SK-N-SH treated with all-trans-retinoic acid at 6 μM for 48 hours (cell line): ENCODE data around the gene OBI1.
"Not testable (repeated sequence)": the region's sequence is repeated elsewhere in the genome, so short reads cannot be mapped to it uniquely, and the experiment has no call there.

Experiments
- ATAC-seq: fragments of 200-7000 bp; cut with Tn5 transposase; 3 replicates; pipeline ENCODE4 v1.9.1; 2020; ENCODE audit warnings: mild to moderate bottlenecking, moderate library complexity
- ARNTL ChIP-seq: fragments of 450-650 bp; formaldehyde crosslinking; IDR thresholded peaks from 2 replicates; pipeline ENCODE4 v1.5.0; 2020; ENCODE audit warnings: low read depth, mild to moderate bottlenecking, moderate library complexity, borderline replicate concordance
- BACH2 ChIP-seq: fragments of 250-450 bp; sonication (Bioruptor Pico); IDR thresholded peaks from 2 replicates; pipeline ENCODE4 v1.9.0; 2021; ENCODE audit warnings: mild to moderate bottlenecking, borderline replicate concordance
- CREB5 ChIP-seq: fragments of 250-450 bp; sonication (Bioruptor Pico); IDR thresholded peaks from 2 replicates; pipeline ENCODE4 v1.5.1; 2020; ENCODE audit warnings: low read depth, mild to moderate bottlenecking, moderate library complexity
- CSDC2 ChIP-seq: fragments of 250-450 bp; sonication (Bioruptor Pico); IDR thresholded peaks from 2 replicates; pipeline ENCODE4 v1.5.0; 2020; ENCODE audit warnings: mild to moderate bottlenecking, moderate library complexity
- ESRRG ChIP-seq: fragments of 250-450 bp; sonication (Bioruptor Pico); IDR thresholded peaks from 2 replicates; pipeline ENCODE4 v1.6.1; 2021; ENCODE audit warnings: mild to moderate bottlenecking
- GLIS3 ChIP-seq: fragments of 250-450 bp; sonication (Bioruptor Pico); IDR thresholded peaks from 2 replicates; pipeline ENCODE4 v1.5.0; 2020; ENCODE audit warnings: mild to moderate bottlenecking, moderate library complexity
- ISL1 ChIP-seq: fragments of 250-450 bp; sonication (Bioruptor Pico); IDR thresholded peaks from 2 replicates; pipeline ENCODE4 v2.1.2; 2022; ENCODE audit warnings: mild to moderate bottlenecking, moderate library complexity
- OSR1 ChIP-seq: fragments of 250-450 bp; sonication (Bioruptor Pico); IDR thresholded peaks from 2 replicates; pipeline ENCODE4 v1.8.0; 2022; ENCODE audit warnings: moderate library complexity, mild to moderate bottlenecking, inconsistent platforms
- PATZ1 ChIP-seq: fragments of 250-450 bp; sonication (Bioruptor Pico); IDR thresholded peaks from 2 replicates; pipeline ENCODE4 v1.8.0; 2020; ENCODE audit warnings: mild to moderate bottlenecking, moderate library complexity, borderline replicate concordance
- POU6F1 ChIP-seq: fragments of 250-450 bp; sonication (Bioruptor Pico); IDR thresholded peaks from 2 replicates; pipeline ENCODE4 v1.8.0; 2021; ENCODE audit warnings: low read depth, mild to moderate bottlenecking, moderate library complexity, borderline replicate concordance
- PPARA ChIP-seq: fragments of 250-450 bp; sonication (Bioruptor Pico); IDR thresholded peaks from 2 replicates; pipeline ENCODE4 v1.5.0; 2020; ENCODE audit warnings: mild to moderate bottlenecking, borderline replicate concordance
- SNAI2 ChIP-seq: fragments of 250-450 bp; sonication (Bioruptor Pico); IDR thresholded peaks from 2 replicates; pipeline ENCODE4 v1.5.0; 2020; ENCODE audit warnings: mild to moderate bottlenecking, moderate library complexity
- TCF4 ChIP-seq: fragments of 250-450 bp; sonication (Bioruptor Pico); IDR thresholded peaks from 2 replicates; pipeline ENCODE4 v1.8.0; 2021; ENCODE audit warnings: mild to moderate bottlenecking, moderate library complexity, borderline replicate concordance
- TOX ChIP-seq: fragments of 250-450 bp; sonication (Bioruptor Pico); IDR thresholded peaks from 2 replicates; pipeline ENCODE4 v1.8.0; 2021; ENCODE audit warnings: mild to moderate bottlenecking, moderate library complexity, borderline replicate concordance
- TSHZ2 ChIP-seq: fragments of 250-450 bp; sonication (Bioruptor Pico); IDR thresholded peaks from 2 replicates; pipeline ENCODE4 v1.5.0; 2020; ENCODE audit warnings: mild to moderate bottlenecking, moderate library complexity
- ZC3H10 ChIP-seq: fragments of 250-450 bp; sonication (Bioruptor Pico); IDR thresholded peaks from 2 replicates; pipeline ENCODE4 v1.5.1; 2021; ENCODE audit warnings: mild to moderate bottlenecking, moderate library complexity
- ZFP3 ChIP-seq: fragments of 250-450 bp; sonication (Bioruptor Pico); IDR thresholded peaks from 2 replicates; pipeline ENCODE4 v1.5.0; 2020; ENCODE audit warnings: mild to moderate bottlenecking, moderate library complexity
- ZFP30 ChIP-seq: fragments of 450-650 bp; formaldehyde crosslinking; IDR thresholded peaks from 2 replicates; pipeline ENCODE4 v1.5.0; 2022; ENCODE audit warnings: mild to moderate bottlenecking, moderate library complexity
- ZNF565 ChIP-seq: fragments of 450-650 bp; formaldehyde crosslinking; conservative IDR thresholded peaks from 2 replicates; pipeline ENCODE4 v1.5.0; 2020; ENCODE audit warnings: low read depth, mild to moderate bottlenecking, moderate library complexity
- ZNF70 ChIP-seq: fragments of 450-650 bp; formaldehyde crosslinking; IDR thresholded peaks from 2 replicates; pipeline ENCODE4 v1.5.0; 2020; ENCODE audit warnings: mild to moderate bottlenecking, moderate library complexity
- ZNF8 ChIP-seq: fragments of 450-650 bp; formaldehyde crosslinking; IDR thresholded peaks from 2 replicates; pipeline ENCODE4 v1.5.0; 2020; ENCODE audit warnings: mild to moderate bottlenecking, moderate library complexity

Gene OBI1

GRCh38 chr13:78649997-78650716, 8.8 kb downstream of the OBI1 start:
- no peak for TF ChIP-seq TSHZ2 (CRISPR knock-in tag)
- no peak for TF ChIP-seq CSDC2 (CRISPR knock-in tag)
- TF ChIP-seq ZNF565, result no peak
- no peak for TF ChIP-seq POU6F1
- no peak for TF ChIP-seq OSR1 (CRISPR knock-in tag)
- no peak for TF ChIP-seq TOX
- no peak for TF ChIP-seq ZNF8 (CRISPR knock-in tag)
- TF ChIP-seq ZFP3 (CRISPR knock-in tag), result no peak
- no peak for TF ChIP-seq BACH2 (CRISPR knock-in tag)
- TF ChIP-seq ISL1 (CRISPR knock-in tag), result no peak
- no peak for TF ChIP-seq SNAI2 (CRISPR knock-in tag)
- TF ChIP-seq CREB5, result no peak
- no peak for TF ChIP-seq TCF4 (CRISPR knock-in tag)
- no peak for TF ChIP-seq ESRRG (CRISPR knock-in tag)
- no peak for ATAC-seq

- ATAC-seq, result not testable (repeated sequence)
Observed at GRCh38 chr13:78647109-78647678, 11.8 kb downstream of the OBI1 start.

GRCh38 chr13:78638216-78638615, 20.7 kb downstream of the OBI1 start:
- no peak for ATAC-seq
- no peak for TF ChIP-seq ESRRG (CRISPR knock-in tag)
- TF ChIP-seq ZNF8 (CRISPR knock-in tag), result no peak
- TF ChIP-seq GLIS3 (CRISPR knock-in tag), result no peak
- TF ChIP-seq CSDC2 (CRISPR knock-in tag), result no peak
- no peak for TF ChIP-seq SNAI2 (CRISPR knock-in tag)

- ATAC-seq, result no peak
- TF ChIP-seq ZNF8 (CRISPR knock-in tag) (no peak), BACH2 (CRISPR knock-in tag) (no peak), ARNTL (no peak), TSHZ2 (CRISPR knock-in tag) (no peak), ISL1 (CRISPR knock-in tag) (no peak), CREB5 (no peak), POU6F1 (no peak), SNAI2 (CRISPR knock-in tag) (no peak), ZC3H10 (CRISPR knock-in tag) (no peak), PPARA (no peak), ZFP30 (no peak), PATZ1 (CRISPR knock-in tag) (no peak), CSDC2 (CRISPR knock-in tag) (no peak), ZNF70 (CRISPR knock-in tag) (no peak), TOX (no peak), TCF4 (CRISPR knock-in tag) (no peak)
Observed at GRCh38 chr13:78636495-78636894, 22.5 kb downstream of the OBI1 start.
